GM21737 (cell line): ENCODE data around the gene KRT4.
"Not testable (repeated sequence)": the region's sequence is repeated elsewhere in the genome, so short reads cannot be mapped to it uniquely, and the experiment has no call there.

ENCODE experiments used
- ATAC-seq: cut with Tn5 transposase; IDR thresholded peaks from one replicate; pipeline ENCODE4 v1.9.1; 2021; ENCODE audit warnings: mild to moderate bottlenecking, moderate library complexity; ENCODE audit not compliant: unreplicated experiment

The KRT4 gene

DNA sequence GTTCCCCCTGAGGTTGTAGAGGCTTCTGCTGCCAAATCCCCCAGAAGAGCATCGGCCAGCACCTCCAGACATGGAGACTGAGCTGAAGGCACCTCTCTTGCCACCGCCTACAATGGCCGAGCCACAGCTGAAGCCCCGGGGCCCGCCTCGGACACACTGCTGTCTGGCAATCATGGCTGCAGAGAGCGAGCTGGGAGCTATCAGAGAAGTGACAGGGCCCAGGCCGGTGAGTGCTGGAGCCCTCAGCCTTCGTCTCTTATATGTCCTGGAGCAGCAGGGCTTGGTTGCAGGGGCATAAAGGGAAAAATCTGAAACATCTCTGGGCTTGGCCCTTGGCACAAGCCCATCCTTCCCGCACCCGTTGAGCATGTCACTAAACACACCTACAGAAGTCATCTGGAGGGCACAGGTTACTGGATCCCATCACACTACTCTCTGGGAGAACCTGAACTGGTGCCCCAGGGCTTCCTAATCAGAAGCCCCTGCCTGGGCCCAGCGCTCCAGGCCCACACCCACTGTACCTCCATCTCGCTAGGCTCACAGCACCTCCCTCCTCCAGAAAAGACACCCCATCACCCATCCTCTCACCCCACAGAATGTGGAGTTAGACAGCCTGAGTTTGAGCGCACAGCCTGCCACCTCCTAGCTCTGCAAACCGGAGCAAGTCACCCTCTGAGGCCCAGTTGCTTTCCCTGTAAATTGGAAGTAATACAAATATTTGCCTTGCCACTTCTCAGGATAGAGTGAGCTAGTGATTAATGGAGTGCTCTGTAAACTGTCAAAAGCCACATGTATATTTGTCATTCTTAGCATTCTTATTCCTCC lies at the start of gene KRT4:
TSS of gene KRT4 (minus strand) at position 232 of the 825 bp plus-strand sequence. CDS start at position 174, 58 bp downstream.
- no peak for ATAC-seq

DNA sequence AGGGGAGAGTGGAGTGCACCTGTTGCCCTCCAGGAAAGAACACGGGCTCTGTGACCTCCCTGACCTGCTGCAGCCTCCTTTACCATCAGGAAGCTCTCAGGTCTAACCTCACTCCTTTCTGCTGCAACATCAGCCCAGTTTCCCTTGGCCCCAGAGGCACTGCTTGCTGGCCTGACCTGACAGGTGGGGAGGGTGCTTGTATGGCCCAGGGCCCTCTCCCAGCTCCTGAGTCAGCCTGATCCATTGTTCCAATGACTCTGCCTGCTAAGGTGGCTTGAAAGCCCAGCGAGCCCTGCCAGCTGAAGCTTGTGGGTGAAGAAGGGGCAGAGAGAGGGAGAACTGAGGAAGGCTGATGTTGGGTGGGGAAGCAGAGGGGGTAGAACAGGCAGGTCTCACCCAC lies 48.1 kb upstream of the KRT4 start:
- ATAC-seq: no peak

DNA sequence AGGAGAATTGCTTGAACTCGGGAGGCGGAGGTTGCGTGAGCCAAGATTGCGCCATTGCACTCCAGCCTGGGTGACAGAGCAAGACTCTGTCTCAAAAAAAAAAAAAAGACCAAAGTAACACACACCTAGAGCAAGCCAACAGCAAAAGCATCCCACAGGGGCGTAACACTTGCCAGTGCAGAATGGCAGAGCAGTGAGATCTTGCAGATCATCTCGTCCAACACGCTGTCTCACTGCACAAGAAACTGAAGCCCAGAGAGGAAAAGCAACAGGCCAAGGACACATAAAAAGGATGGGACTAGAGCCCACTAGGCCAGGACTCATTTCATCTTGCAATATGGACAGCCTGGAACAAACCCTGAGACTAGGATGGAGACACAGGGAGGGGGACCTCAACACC lies 47.6 kb upstream of the KRT4 start:
- ATAC-seq: no peak

DNA sequence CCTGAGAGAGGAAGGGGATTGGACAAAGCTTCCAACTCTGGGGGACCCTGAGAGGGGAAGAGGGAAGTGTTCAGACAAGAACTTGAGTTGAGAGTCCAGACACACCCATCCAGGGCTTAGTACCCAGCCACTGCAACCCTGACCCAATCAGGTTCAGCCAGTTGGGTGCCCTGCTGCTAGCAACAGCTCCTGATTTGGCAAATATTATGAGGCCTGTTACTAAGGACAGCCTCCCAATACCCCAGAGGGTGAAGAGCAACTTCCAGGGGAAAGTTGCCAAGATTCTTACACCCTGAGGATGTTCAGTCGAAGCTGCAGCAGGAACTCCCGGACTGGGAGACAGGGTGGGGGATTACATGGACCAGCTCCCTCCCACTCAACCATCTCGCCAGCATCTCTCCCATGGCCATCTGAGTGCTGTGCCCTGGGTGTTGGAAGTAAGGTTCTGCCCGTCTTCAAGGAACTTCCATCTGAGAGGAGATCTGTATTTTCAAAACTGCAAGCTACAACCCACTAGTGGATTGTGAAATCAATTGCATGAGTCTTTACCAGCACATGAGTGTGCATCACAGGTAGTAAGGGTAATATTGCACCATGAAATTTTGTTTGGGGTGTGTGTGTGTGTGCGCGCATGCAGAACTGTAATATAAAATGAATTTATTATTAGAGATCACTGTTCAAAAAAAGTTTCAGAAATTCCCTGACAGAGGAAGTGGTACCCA lies 46.3 kb upstream of the KRT4 start:
- ATAC-seq: no peak

DNA sequence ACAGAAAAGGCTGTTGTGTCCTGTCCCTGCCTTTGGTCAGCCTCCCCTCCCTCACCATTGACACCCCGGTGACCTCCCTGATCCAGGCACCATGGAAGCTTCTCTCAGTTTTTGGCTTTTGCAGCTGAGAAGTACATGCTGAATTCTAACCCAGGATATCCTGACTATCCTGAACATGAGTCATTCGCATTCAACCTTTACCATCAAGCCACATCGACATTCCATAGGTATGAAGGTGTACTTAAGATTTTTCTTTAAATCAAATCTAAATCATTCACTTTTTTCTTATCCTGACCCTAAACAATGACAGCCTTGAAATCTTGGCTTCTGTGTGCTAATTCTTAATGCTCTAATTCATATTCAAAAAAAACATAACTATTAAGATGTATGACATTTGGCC lies 43.6 kb upstream of the KRT4 start:
- ATAC-seq: no peak

DNA sequence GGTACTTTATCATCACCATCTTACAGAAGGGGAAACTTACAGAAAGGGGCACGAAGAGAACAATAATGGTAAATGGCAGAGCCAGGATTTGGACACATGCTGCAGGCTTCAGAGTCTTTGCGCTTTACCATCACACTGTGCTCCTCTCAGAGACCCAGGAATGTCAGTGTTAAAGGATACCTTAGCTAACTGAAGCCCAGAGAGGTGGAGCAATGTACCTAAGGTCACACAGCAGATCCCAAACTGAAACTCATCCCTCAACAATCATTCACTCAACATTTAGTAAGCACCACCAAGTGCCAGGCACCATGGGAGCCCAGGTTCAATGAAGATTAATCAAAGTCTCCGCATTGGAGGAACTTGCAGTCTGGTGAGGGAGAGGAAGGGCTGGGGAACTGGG lies 42.9 kb upstream of the KRT4 start:
- ATAC-seq: no peak

DNA sequence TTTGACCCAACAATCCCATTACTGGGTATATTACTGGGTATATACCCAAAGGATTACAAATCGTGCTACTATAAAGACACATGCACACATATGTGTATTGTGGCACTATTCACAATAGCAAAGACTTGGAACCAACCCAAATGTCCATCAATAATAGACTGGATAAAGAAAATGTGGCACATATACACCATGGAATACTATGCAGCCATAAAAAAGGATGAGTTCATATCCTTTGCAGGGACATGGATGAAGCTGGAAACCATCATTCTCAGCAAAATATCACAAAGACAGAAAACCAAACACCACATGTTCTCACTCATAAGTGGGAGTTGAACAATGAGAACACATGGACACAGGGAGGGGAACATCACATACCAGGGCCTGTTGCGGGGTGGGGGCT lies 42.2 kb upstream of the KRT4 start:
- not testable (repeated sequence) for ATAC-seq

DNA sequence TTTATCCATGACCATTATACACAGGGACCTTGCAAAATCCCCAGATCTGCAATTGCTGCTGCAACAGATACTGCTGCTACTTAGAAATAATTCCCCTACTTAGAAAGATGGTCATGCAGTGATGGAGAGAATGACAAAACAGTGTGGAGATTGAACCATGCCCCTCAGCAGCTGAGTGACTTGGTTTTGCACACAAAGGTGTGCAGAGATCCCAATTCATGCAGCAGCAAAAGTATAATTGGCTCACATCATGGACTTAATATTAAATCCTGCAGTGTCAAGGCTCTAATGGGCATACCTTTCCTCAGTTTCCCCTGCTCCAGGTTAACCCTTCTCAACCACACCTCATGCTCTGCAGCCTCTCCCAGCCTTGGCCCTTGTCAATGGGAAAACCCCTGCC lies 37.9 kb upstream of the KRT4 start:
- no peak for ATAC-seq

DNA sequence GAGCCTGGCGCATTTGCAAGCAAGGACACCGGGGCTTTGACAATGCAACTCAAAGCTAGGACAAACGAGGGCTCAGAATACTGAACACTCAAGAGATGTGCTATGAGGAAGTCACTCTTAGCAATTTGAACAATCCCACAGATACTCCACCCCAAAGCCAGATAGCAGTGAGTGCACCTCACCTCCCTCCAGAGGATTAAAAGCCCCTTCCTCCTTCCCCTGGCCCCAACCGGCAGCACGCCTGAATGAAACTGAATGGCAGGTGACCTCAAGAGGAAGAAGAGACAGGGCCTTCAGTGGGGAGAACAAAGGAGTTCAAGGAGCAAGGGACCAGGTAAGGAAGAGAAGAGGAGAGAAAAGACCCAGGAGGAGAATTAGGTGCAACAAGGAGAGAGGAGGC lies 36.8 kb upstream of the KRT4 start:
- ATAC-seq: no peak

DNA sequence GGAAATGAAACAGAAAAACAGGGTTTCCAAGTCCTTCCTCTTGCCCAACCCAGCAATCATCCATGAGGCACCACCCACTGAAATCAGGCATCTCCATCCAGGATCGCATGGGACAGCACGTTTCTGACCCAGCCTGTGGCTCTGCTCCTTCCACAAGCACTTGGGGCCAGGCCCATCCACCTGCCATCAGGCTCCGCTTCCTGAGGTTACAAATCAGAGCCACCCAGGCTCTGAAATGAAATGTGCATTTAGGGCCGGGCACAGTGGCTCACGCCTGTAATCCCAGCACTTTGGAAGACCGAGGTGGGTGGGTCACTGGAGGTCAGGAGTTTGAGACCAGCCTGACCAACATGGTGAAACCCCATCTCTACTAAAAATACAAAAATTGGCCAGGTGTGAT lies 35.6 kb upstream of the KRT4 start:
- no peak for ATAC-seq

DNA sequence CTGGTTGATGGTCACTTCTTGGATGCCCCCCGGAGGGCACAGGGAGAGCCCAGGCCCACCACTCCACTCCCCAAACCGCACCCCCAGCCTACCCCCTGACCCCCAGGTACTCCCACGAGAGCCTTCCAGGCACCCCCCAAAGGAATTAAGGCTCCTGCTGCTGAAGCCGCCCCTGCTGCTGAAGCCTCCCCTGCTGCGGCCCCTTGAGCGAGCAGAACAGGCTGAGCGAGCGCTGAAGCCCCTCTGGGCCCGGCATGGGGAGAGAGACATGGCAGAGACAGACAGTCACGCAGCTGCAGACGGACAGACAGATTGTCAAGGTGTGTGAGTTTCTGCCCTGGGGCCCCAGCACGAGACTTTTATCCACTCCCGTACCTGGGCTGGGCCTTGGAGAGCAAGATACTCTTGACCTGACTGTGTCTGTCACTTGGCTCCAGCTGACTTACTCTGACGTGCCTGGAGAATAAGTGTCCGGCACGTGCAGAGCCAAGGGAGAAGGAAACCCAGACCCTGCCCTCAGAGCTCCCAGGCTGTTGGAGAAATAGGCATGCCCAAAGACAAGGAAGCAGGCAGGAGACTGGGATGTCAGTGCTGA lies 34.8 kb upstream of the KRT4 start, which contains the start of gene KRT78:
TSS of gene KRT78 (minus strand) at position 334 of the 595 bp plus-strand sequence. CDS start at position 270, 64 bp downstream.
- ATAC-seq: no peak

DNA sequence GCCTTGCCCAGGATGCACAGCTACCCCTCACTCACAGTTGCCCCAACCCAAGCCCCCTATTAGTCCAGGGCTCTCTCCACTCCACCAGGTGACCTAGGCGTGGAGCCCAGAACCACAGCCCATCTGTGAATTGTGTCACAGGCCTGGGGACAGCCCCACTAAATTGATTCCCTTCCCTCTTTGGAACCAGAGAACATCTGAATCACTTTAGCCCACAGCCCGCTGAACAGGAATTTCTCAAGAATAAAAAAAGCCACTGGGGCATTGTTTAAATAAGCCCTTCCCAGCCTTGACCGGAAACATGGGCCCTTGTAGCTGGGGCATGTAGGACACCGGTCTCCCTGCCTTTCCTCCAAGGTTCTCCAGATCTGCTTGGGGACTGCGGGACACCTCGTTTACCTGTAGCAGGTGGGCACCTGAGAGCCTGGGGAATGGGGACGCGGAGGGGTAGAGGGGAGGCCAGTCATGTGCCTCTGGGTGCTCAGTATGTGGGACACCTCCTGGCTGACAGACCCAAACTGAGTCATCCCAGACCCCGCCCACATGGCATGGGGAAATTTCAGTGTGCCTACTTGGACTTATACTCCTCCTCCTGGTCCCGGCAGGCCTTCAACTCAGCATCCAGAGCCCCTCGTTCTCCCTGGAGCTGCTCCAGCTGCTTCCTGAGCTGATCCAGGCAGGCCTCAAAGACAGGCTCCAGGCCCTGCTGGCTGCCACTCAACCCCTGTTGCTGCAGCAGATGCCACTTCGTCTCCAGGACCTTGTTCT lies 33.6 kb upstream of the KRT4 start:
- no peak for ATAC-seq

DNA sequence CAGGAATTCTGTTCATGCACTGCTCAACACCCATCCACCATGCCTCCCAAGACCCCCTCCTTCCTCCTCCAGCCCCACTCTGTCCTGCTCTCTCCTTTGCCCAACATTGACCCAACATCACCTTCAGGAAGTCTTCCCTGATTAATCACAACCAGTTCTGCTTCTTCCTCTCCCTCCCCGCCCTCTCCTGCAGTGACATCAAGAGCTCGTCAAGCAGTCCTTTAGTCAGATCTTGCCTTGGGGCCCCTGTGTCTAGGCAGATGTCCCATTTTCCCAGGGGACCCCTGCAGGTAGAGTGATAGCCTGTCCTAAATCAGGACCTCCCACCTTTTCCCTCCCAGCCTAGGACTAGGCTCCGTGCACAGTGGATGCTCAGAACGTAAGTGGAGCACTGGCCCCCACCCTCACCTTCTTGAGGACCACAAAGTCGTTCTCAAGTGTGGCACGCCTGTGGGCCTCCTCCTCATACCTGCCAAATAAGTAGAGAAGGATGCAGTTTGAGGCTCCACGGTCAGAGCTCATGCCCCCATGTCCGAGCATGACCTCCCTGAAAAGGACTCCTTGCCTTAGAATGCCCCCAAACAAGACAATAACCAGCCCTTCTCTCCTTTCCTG lies 32.5 kb upstream of the KRT4 start:
- ATAC-seq: no peak

DNA sequence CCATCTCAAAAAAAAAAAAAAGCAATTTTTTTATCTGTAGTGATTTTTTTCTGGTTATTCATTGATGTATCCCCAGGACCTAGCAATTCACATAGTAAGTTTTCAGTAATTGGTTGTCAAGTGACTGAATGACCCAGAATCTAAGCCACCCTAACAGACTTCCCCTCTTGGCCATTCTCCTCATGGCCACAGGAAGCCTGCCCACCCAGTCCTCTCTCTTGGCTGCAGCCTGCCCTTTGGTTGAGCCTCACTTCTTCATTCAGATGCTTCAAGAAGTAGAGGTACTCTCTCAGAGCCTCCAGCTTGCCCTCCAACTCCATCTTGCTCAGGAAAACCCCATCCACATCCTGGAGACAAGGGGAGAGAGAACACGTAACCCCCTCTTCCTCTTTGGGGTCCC lies 32.0 kb upstream of the KRT4 start:
- no peak for ATAC-seq

DNA sequence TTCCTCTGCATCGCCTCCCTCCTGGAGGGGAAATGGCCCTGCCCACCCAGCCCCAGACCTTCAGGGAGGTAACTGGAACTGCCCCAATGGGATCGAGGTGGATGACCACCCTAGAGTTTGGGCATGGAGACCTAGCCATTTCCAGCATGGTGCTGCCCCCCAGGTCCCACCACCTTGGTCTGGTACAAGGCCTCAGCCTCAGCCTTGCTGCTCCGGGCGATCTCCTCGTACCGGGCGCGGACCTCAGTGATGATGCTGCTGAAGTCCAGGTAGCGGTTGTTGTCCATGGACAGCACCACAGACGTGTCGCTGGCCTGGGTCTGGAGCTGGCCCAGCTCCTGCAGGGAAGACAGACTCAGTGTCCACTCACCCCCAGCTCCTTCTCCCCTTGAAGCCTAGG lies 30.5 kb upstream of the KRT4 start:
- no peak for ATAC-seq

DNA sequence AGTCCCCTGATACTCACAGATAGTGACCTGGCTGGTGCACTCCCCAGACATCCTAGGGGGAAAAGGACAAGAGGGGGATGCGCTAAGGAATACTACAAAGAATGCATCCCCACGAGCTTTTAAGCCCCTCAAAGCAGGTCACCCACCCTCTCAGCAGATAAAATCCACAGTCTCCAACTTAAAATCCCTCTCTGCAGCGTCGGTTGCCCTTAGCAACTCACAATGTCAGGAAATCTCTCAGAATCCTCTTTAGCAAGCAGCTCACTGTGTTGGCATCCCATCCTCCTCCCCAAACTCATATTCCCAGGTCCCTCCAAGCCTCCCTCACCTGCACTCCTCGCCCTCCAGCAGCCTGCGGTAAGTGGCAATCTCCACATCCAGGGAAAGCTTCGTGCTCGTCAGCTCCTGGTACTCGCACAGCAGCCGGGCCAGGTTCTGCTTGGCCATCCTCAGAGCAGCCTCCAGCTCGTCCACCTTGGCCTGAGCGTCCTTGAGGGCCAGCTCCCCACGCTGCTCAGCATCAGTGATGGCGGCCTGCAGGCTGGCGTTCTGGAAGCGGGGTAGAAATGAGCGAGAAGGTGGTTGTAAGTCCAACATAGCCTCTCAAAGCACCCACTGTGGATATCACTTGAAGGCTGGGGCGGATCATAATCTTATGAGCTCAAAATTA lies 25.7 kb upstream of the KRT4 start:
- no peak for ATAC-seq

DNA sequence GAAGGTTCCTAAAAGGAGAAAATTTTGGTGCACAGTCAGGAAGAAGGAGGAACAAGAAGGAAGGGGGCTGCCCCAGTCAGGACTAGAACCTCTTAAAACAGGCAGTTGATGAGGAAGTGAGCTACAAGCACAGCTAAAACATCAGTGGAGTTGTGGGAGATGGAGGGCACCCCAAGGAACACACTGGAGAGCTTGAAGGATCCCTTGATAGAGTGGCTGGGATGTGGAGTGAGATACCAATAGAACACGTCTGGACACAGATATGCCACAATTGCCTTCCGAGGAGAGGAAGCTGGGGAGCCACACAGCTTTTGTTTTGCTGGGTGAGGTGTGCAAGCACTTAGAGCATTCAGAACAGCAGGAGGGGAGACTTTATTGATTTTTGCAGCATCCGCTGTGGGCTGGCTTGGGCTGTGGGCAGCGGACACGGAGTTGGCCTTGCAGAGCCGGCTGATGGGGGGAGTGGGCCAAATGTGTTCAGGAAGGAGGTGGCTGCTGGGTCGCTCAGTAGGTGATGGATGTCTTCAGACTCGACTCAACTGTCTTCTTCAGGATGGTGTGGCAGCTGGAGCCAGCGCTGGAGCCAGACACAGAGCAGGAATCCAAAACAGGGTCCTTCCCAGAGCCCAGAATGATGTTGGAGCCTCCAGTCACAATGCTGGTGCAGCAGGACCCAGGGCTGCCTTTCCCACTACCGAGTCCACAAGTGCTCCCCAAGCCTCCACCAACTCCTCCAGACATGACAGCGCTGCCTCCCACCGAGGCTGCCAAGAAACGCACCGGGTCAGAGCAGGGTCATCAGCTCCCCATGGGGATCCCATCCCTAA lies 24.9 kb upstream of the KRT4 start:
- no peak for ATAC-seq

DNA sequence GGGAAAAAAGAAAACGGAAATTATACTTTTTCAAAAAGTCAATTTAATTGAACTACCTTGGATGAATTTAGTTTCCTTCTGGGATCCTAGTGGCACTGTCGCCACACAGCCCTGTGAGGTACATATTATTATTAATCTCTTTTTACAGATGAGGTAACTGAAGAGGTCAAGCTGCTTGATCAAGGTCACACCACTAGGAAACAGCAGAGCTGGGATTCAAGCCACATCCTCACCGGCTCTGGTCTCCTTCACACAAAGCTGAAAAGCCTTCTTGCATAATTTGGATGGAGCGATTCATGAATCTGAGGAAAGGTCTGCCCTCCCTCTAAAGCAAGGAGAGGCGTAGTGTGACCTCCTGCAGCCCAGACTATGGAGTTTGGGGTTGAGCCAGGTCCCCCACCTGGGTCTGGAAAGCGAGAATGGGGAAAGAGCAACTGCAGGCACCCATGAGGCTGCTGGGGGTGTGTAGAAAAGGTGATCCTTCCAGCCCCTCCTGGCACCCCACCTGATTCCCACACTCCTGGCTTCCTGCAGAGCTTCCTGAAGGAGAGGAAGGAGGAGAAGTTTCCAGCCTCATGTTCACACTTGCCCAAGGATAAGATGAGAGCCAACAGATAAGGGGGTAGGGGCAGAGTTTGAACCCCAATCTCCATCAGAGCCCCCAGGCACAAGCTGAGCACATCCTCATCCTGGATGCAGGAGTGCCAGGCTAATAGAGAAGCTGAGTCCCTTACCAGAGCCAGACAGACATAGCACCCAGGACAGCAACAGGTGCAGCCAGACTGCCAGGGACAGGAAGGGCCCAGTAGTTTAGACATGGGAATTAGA lies 24.1 kb upstream of the KRT4 start:
- ATAC-seq: no peak

DNA sequence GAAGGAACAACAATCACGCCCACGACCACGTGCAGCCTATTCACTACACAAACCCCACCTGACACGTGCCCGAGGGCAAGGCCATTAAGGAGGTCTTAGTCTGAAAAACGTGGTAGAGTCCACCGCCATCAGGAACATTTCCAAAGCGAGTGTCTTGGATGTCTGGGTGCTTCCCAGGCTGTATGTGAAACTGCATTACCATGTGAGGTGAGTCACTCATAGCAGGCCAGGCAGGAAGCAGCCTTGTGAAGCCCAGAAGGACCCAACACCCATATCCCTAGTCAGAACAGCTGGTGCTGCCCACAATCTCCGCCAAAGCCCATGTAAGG lies 23.5 kb upstream of the KRT4 start:
- ATAC-seq: no peak
